Measurements from ENCODE around the gene H2AZ2. TPM values are rescaled to one million over a fixed set of nuclear protein-coding genes. Genes with fewer than 3 reads are reported as not detected.

H2AZ2 gene
- total RNA-seq, 1 donor: 93.7 TPM

- Histone ChIP-seq H3K9me3 (ENCODE audit: low read depth, low read length) (peaks cover 3% of the 10 kb centered on the region), H2AFZ (ENCODE audit: low read length) (no peak overlapping the region), H3K27me3 (ENCODE audit: insufficient read depth, low read length) (no peaks in the 10 kb centered on the region), H3K4me2 (ENCODE audit: insufficient read depth, low read length) (no peak overlapping the region), H3K4me3 (ENCODE audit: insufficient read depth, low read length) (no peak overlapping the region), H4K20me1 (ENCODE audit: insufficient read depth, low read length) (no peaks in the 10 kb centered on the region), H3K27ac (ENCODE audit: low read depth, low read length) (no peak overlapping the region), H3K4me1 (ENCODE audit: insufficient read depth, low read length) (no peaks in the 10 kb centered on the region), H3K79me2 (ENCODE audit: insufficient read depth, low read length) (no peaks in the 10 kb centered on the region), H3K36me3 (ENCODE audit: insufficient read depth, low read length) (no peaks in the 10 kb centered on the region)
- no peak for TF ChIP-seq CTCF (IDR thresholded peaks at IDR 0.05; ENCODE audit: extremely low read depth, low read depth, low read length)
- DNase-seq (ENCODE audit: insufficient read length, low spot score, missing footprints): no peak
Observed at GRCh38 chr7:44783407-44783806, 64.5 kb downstream of the H2AZ2 start.

- H4K20me1 ChIP-seq (ENCODE audit: insufficient read depth, low read length): no peaks in the 10 kb centered on the region
- H3K27ac ChIP-seq (ENCODE audit: low read depth, low read length): no peak overlapping the region
- peaks cover 3% of the 10 kb centered on the region for H3K9me3 ChIP-seq (ENCODE audit: low read depth, low read length)
- H3K27me3 ChIP-seq (ENCODE audit: insufficient read depth, low read length): no peaks in the 10 kb centered on the region
- DNase-seq (ENCODE audit: insufficient read length, low spot score, missing footprints): peak; percentile 73
- H3K79me2 ChIP-seq (ENCODE audit: insufficient read depth, low read length): no peaks in the 10 kb centered on the region
- no peaks in the 10 kb centered on the region for H3K4me1 ChIP-seq (ENCODE audit: insufficient read depth, low read length)
- H3K4me2 ChIP-seq (ENCODE audit: insufficient read depth, low read length): no peak overlapping the region
- no peak overlapping the region for H3K4me3 ChIP-seq (ENCODE audit: insufficient read depth, low read length)
- H2AFZ ChIP-seq (ENCODE audit: low read length): no peak overlapping the region
- H3K36me3 ChIP-seq (ENCODE audit: insufficient read depth, low read length): no peaks in the 10 kb centered on the region
- no peak for TF ChIP-seq CTCF (IDR thresholded peaks at IDR 0.05; ENCODE audit: extremely low read depth, low read depth, low read length)
Observed at GRCh38 chr7:44782460-44782859, 65.4 kb downstream of the H2AZ2 start.

Other genes starting within 250 kb of the H2AZ2 start
- 59.2 and 64.4 TPM in 2 replicates for gene OGDH, start 241.5 kb downstream of the H2AZ2 start, total RNA-seq
- 18.8 and 19.4 TPM in 2 replicates for gene ZMIZ2, start 99.2 kb downstream of the H2AZ2 start, total RNA-seq
- gene PPIA, start 51.4 kb downstream of the H2AZ2 start, total RNA-seq: 1,505 and 1,612 TPM in 2 replicates
- gene PURB, start 37.4 kb upstream of the H2AZ2 start, total RNA-seq: 22.7 and 22.8 TPM in 2 replicates
- 0.29 and 0.36 TPM in 2 replicates for gene MYO1G, start 130.9 kb upstream of the H2AZ2 start, total RNA-seq
- gene CCM2, start 152.1 kb upstream of the H2AZ2 start, total RNA-seq: 41.8 and 42.3 TPM in 2 replicates
- 0.59 and 0.72 TPM in 2 replicates for gene NACAD, start 240.9 kb upstream of the H2AZ2 start, total RNA-seq